Measurements from ENCODE around the gene RIC3. TPM values are rescaled to one million over a fixed set of nuclear protein-coding genes. Genes with fewer than 3 reads are reported as not detected.

RIC3 gene
- total and polyA plus RNA-seq, 2 of the 8 experiments (the other 6 are each of a cell fraction or from before 2014, with no cell fraction given), result 6.4 to 15.5 TPM

GRCh38 chr11:8090756-8091155, 78.1 kb downstream of the RIC3 start:
- H3K4me3 ChIP-seq (ENCODE audit: extremely low read depth in 1 of 4, insufficient read depth in 2 of 4, low read depth in 3 of 4, low read length in 4 of 4), result no peak overlapping the region
- H4K91ac ChIP-seq (replicated peaks; ENCODE audit: insufficient read length, low read length), result no peak overlapping the region
- H3K23me2 ChIP-seq (ENCODE audit: low read depth, low read length), result no peaks in the 10 kb centered on the region
- H4K8ac ChIP-seq (ENCODE audit: extremely low read depth, insufficient read depth, low read length), result no peak overlapping the region
- H3K79me2 ChIP-seq (ENCODE audit: control insufficient read depth in 1 of 2, insufficient read depth in 2 of 2, low read length in 2 of 2), result peaks cover 0 to 17% of the 10 kb centered on the region in 2 experiments; a peak in 2 of 4 replicates
- H2AFZ ChIP-seq (ENCODE audit: low read length), result no peak overlapping the region
- peaks cover 3 to 13% (median 6%) of the 10 kb centered on the region in 4 experiments for H3K4me1 ChIP-seq (replicated peaks in 1 of 4; ENCODE audit: control insufficient read depth in 3 of 4, insufficient read depth in 4 of 4, low read length in 3 of 4)
- FAIRE-seq, result peak; percentile 73
- H4K5ac ChIP-seq (ENCODE audit: insufficient read length, low read depth, low read length), result no peak overlapping the region
- no peak overlapping the region for H3K14ac ChIP-seq (ENCODE audit: insufficient read length)
- no peak overlapping the region for H2BK120ac ChIP-seq (replicated peaks; ENCODE audit: low read depth, low read length)
- ChIA-PET POLR2A (ENCODE audit: partially characterized antibody) (interaction anchor here (0.9 to 3.9 kb wide), 9 partner anchors 8 to 194 kb away, joined by 3 to 15 read pairs (median 8); no protein-coding TSS in a partner anchor), CTCF (ENCODE audit: partially characterized antibody) (interaction anchor here (0.6 to 30.2 kb wide), 37 partner anchors 10 to 1279 kb away, joined by 3 to 1283 read pairs (median 5); partner anchors contain the start of gene TUB)
- no peak overlapping the region for H2BK15ac ChIP-seq (ENCODE audit: low read length)
- H4K20me1 ChIP-seq (replicated peaks in 1 of 2; ENCODE audit: control insufficient read depth in 1 of 2, insufficient read depth in 2 of 2, low read length in 2 of 2), result peaks cover 6 to 34% of the 10 kb centered on the region in 2 experiments
- H3K27me3 ChIP-seq (replicated peaks in 1 of 4; ENCODE audit: control insufficient read depth in 3 of 4, extremely low read depth in 1 of 4, insufficient read depth in 3 of 4, low read length in 3 of 4), result no peaks in the 10 kb centered on the region; a peak in 1 of 7 replicates
- H3K23ac ChIP-seq (ENCODE audit: insufficient read length), result no peak overlapping the region
- no peak overlapping the region for H2AK5ac ChIP-seq (ENCODE audit: low read depth, low read length)
- no peak overlapping the region for H2BK5ac ChIP-seq (ENCODE audit: low read depth, low read length)
- H2BK12ac ChIP-seq (ENCODE audit: low read depth, low read length), result no peak overlapping the region
- no peak overlapping the region for H3K18ac ChIP-seq (ENCODE audit: extremely low read depth, low read length)
- H3K9ac ChIP-seq (replicated peaks in 1 of 4; ENCODE audit: extremely low read depth in 1 of 4, low read depth in 3 of 4, low read length in 3 of 4), result no peak overlapping the region
- peaks cover 0 to 3% (median 1%) of the 10 kb centered on the region in 4 experiments; a peak in 3 of 8 replicates for H3K36me3 ChIP-seq (ENCODE audit: control insufficient read depth in 2 of 4, insufficient read depth in 4 of 4, low read length in 3 of 4)
- H3K27ac ChIP-seq (ENCODE audit: low read depth, low read length), result no peak overlapping the region
- no peaks in the 10 kb centered on the region for H3K9me3 ChIP-seq (ENCODE audit: insufficient read depth in 2 of 2, low read depth in 1 of 2, low read length in 1 of 2)
- WGBS, 2 experiments (ENCODE audit: extremely low coverage in 1 of 2, insufficient coverage in 1 of 2, insufficient read length in 1 of 2, insufficient replicate concordance in 2 of 2, low coverage in 1 of 2, low lambda C conversion rate in 2 of 2, missing lambda C conversion rate in 1 of 2), result 60% methylated on average over 5 of the region's 5 CpGs; no CpG with 5 or more reads in 1 of the 2 experiments
- peak; percentile 44 to 90 for DNase-seq (ENCODE audit: low read depth in 1 of 2, low spot score in 2 of 2)
- no peak overlapping the region for H3K56ac ChIP-seq (replicated peaks; ENCODE audit: insufficient read length, low read depth, low read length)
- no peak overlapping the region for H3K4ac ChIP-seq (replicated peaks; ENCODE audit: insufficient read length, low read depth, low read length)
- H3K4me2 ChIP-seq (ENCODE audit: insufficient read depth in 1 of 2, low read depth in 2 of 2, low read length in 2 of 2), result no peak overlapping the region
- H3K79me1 ChIP-seq (ENCODE audit: low read depth, low read length), result peaks cover 11% of the 10 kb centered on the region
- H2BK20ac ChIP-seq (ENCODE audit: low read length), result no peak overlapping the region
- TF ChIP-seq BACH1 (IDR thresholded peaks at IDR 0.05; ENCODE audit: low read length) (no peak), CTCF (IDR thresholded peaks at IDR 0.05; ENCODE audit: control extremely low read depth in 1 of 3, insufficient read depth in 1 of 3, low read depth in 1 of 3, low read length in 3 of 3) (peak; percentile 44 to 89 (median 83)), CBX8 (IDR thresholded peaks at IDR 0.05; ENCODE audit: borderline replicate concordance, low read depth, low read length) (no peak)
